ENCODE measurements around the gene TBCD.

DNA sequence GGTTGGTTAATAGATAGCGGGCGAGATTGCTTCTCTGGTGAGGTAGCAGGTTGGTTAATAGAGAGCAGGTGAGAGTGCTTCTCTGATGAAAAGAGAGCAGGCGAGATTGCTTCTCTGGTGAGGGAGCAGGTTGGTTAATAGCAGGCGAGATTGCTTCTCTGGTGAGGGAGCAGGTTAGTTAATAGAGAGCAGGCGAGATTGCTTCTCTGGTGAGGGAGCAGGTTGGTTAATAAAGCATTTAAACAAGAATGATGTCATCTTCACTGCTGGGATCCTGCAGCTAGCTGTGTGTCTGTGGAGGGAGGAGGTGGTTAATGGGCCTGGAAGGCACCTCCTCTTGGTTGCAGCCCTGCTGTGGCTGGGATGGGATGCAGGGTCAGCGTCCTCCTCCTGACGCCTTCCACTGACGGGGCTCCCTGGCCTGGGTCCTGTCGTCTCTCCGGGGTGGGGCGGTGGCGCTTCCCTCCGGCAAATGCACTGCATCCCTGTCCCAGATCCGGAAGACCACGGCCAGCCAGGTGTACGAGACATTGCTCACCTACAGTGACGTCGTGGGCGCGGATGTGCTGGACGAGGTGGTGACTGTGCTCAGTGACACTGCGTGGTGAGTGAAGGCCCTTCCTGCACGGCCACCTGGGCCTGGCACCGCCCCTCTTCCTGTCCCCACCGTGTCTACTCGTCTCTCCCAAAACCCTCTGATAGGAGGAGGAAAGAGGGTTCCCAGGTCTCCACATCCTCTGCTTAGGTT lies 187.2 kb downstream of the TBCD start:
- no peak for TF ChIP-seq CTCF (IDR thresholded peaks at IDR 0.05; ENCODE audit: insufficient read depth, low read length, poor library complexity, severe bottlenecking)
- no peak for TF ChIP-seq EZH2phosphoT487 (conservative IDR thresholded peaks at IDR 0.05; ENCODE audit: low read length)
